ENCODE measurements around the gene HIC1. TPM values are rescaled to one million over a fixed set of nuclear protein-coding genes. Genes with fewer than 3 reads are reported as not detected.

Gene HIC1
- total RNA-seq, 1 experiment from 2014 or later, result 28.8 TPM

- H3K9me3 ChIP-seq (replicated peaks), result no peaks in the 10 kb centered on the region
- no peaks in the 10 kb centered on the region for H3K36me3 ChIP-seq
- H3K27ac ChIP-seq, result no peak overlapping the region
- no peak for DNase-seq (ENCODE audit: low read depth in 1 of 2, low spot score in 2 of 2)
- H3K4me1 ChIP-seq (replicated peaks), result peaks cover 10% of the 10 kb centered on the region
- H3K27me3 ChIP-seq (replicated peaks), result no peaks in the 10 kb centered on the region
- no peak overlapping the region for H3K4me3 ChIP-seq
Measured at GRCh38 chr17:2108170-2108569, 53.3 kb downstream of the HIC1 start.

DNA sequence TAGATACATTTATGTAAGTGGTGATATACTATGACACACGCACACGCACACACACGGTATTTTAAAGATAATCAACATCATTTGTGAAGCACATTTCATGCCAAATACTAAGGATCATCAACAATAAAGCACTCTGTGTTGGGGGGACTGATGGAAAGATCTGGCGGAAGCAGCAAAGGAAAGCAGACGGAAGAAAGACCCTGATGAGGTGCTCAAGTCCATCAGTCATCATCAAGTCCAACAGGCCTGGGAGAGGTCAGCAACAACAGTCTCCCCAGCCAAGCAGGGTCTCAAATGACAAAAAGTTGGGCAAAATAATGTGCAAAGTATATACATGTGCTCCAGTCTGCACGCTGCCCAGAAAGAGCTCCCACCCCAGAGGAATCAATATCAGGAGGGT lies 55.5 kb downstream of the HIC1 start:
- H3K27ac ChIP-seq, result no peak overlapping the region

GRCh38 chr17:2111691-2112090 lies 56.8 kb downstream of the HIC1 start:
- no peaks in the 10 kb centered on the region for H3K9me3 ChIP-seq (replicated peaks)
- no peaks in the 10 kb centered on the region for H3K27me3 ChIP-seq (replicated peaks)
- H3K36me3 ChIP-seq, result no peaks in the 10 kb centered on the region
- DNase-seq (ENCODE audit: low read depth in 1 of 2, low spot score in 2 of 2), result peak in 1 of 2 experiments; percentile 47
- no peak overlapping the region for H3K4me3 ChIP-seq
- H3K27ac ChIP-seq, result no peak overlapping the region
- H3K4me1 ChIP-seq (replicated peaks), result peaks cover 15% of the 10 kb centered on the region

More for the DNA sequence above, 55.5 kb downstream of the HIC1 start:
- Histone ChIP-seq H3K27me3 (replicated peaks) (no peaks in the 10 kb centered on the region), H3K4me3 (no peak overlapping the region), H3K4me1 (replicated peaks) (peaks cover 10% of the 10 kb centered on the region), H3K36me3 (no peaks in the 10 kb centered on the region), H3K9me3 (replicated peaks) (no peaks in the 10 kb centered on the region)
- DNase-seq (ENCODE audit: low read depth in 1 of 2, low spot score in 2 of 2), result no peak

Other genes starting within 250 kb of the HIC1 start
- gene SMYD4, start 225.2 kb upstream of the HIC1 start, total RNA-seq (2014; rRNA removed; shearing (Covaris generic)), result 6.3 and 8.3 TPM in 2 replicates
- gene RPA1, start 225.1 kb upstream of the HIC1 start, total RNA-seq (2014; rRNA removed; shearing (Covaris generic)), result 24.2 and 34.3 TPM in 2 replicates
- not detected in 2 replicates for gene RTN4RL1, start 29.8 kb upstream of the HIC1 start, total RNA-seq (2014; rRNA removed; shearing (Covaris generic))
- gene DPH1, start 24.9 kb upstream of the HIC1 start, total RNA-seq (2014; rRNA removed; shearing (Covaris generic)), result 21.0 and 24.9 TPM in 2 replicates
- gene OVCA2, start 13.1 kb upstream of the HIC1 start, total RNA-seq (2014; rRNA removed; shearing (Covaris generic)), result 66.0 and 79.9 TPM in 2 replicates
- 23.9 and 37.7 TPM in 2 replicates for gene SMG6, start 248.7 kb downstream of the HIC1 start, total RNA-seq (2014; rRNA removed; shearing (Covaris generic))
- gene SRR, start 248.8 kb downstream of the HIC1 start, total RNA-seq (2014; rRNA removed; shearing (Covaris generic)), result 8.9 and 32.3 TPM in 2 replicates

Data from SJSA1 (cell line).